ENCODE measurements around the gene CR1.

CR1 gene

GRCh38 chr1:207648334-207649209 lies 152.6 kb downstream of the CR1 start:
- H3K4me3 ChIP-seq (ENCODE audit: low read depth, low read length) = no peak overlapping the region
- DNase-seq (ENCODE audit: low read depth, low spot score) = no peak
- ChIA-PET CTCF (no interaction called here), POLR2A (no interaction called here)
- TF ChIP-seq CTCF (IDR thresholded peaks at IDR 0.05; ENCODE audit: insufficient read depth, low read length, missing control alignments) = no peak

GRCh38 chr1:207649210-207649753 lies 153.3 kb downstream of the CR1 start:
- no peak for TF ChIP-seq CTCF (IDR thresholded peaks at IDR 0.05; ENCODE audit: insufficient read depth, low read length, missing control alignments)
- DNase-seq (ENCODE audit: low read depth, low spot score) = no peak
- CTCF ChIA-PET = interaction anchor here (0.6 to 2.5 kb wide), 4 partner anchors 10 to 347 kb away, joined by 3 to 5 read pairs (median 3); no protein-coding TSS in a partner anchor
- POLR2A ChIA-PET = no interaction called here
- H3K4me3 ChIP-seq (ENCODE audit: low read depth, low read length) = no peak overlapping the region

GRCh38 chr1:207649865-207650580 lies 154.1 kb downstream of the CR1 start:
- H3K4me3 ChIP-seq (ENCODE audit: low read depth, low read length) = no peak overlapping the region
- TF ChIP-seq CTCF (IDR thresholded peaks at IDR 0.05; ENCODE audit: insufficient read depth, low read length, missing control alignments) = no peak
- POLR2A ChIA-PET = no interaction called here
- no peak for DNase-seq (ENCODE audit: low read depth, low spot score)
- CTCF ChIA-PET = interaction anchor here (0.6 to 2.5 kb wide), 4 partner anchors 9 to 346 kb away, joined by 3 to 5 read pairs (median 3); no protein-coding TSS in a partner anchor

DNA sequence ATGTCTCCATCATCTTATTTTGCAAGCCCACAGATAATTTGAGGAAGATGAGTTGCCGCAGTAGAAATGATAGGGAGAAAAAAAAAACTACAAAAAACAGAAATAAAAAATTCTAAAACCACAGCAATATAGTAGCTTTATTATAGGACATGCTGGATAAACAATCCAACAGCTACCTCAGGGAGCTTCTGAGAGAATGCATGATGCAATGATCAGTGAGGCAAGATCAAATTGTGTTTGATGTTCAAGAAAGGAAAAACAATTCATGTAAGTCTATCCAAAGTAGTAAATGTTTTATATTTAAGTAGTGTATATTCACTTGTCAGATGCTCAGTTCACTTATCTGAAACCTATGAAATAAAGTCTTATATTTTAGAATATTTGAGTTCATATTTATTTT lies 155.6 kb downstream of the CR1 start:
- TF ChIP-seq CTCF (IDR thresholded peaks at IDR 0.05; ENCODE audit: insufficient read depth, low read length, missing control alignments) = no peak
- DNase-seq (ENCODE audit: low read depth, low spot score) = no peak
- POLR2A ChIA-PET = no interaction called here
- CTCF ChIA-PET = interaction anchor here (1.2 to 2.5 kb wide), 2 partner anchors 20 to 146 kb away, joined by 3 to 5 read pairs; no protein-coding TSS in a partner anchor
- no peak overlapping the region for H3K4me3 ChIP-seq (ENCODE audit: low read depth, low read length)

GRCh38 chr1:207654320-207654719 lies 158.4 kb downstream of the CR1 start:
- DNase-seq (ENCODE audit: low read depth, low spot score) = no peak
- H3K4me3 ChIP-seq (ENCODE audit: low read depth, low read length) = no peak overlapping the region
- ChIA-PET CTCF (interaction anchor here (0.5 to 3.4 kb wide), 17 partner anchors 9 to 151 kb away, joined by 3 to 23 read pairs (median 3); partner anchors contain the start of gene CR1L), POLR2A (no interaction called here)
- TF ChIP-seq CTCF (IDR thresholded peaks at IDR 0.05; ENCODE audit: insufficient read depth, low read length, missing control alignments) = no peak

DNA sequence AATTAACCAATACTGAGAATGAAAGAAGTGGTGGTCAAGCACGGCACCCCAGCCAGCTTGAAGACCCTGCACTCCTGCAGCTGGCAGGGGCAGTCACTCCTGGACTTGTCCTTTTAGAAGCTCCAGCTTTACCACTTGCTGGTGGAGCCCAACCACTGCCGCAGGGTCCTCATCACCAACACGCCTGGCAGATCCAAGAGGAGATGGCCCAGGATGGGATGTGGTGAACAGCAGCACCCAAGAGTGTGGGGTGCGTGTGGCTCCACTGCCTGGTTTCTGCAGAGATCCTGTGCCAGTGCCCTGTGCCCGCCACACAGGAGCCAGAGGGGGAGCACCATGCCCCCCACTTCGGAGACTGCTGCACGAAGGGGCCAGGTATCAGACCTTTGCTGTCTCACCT lies 162.5 kb downstream of the CR1 start:
- ChIA-PET POLR2A (no interaction called here), CTCF (interaction anchor here (0.7 kb wide), 1 partner anchor 9 kb away, joined by 3 read pairs; no protein-coding TSS in a partner anchor)
- no peak for DNase-seq (ENCODE audit: low read depth, low spot score)
- no peak overlapping the region for H3K4me3 ChIP-seq (ENCODE audit: low read depth, low read length)
- no peak for TF ChIP-seq CTCF (IDR thresholded peaks at IDR 0.05; ENCODE audit: insufficient read depth, low read length, missing control alignments)
